Skeletal muscle tissue (tissue), 4 donors: ENCODE measurements around the gene PRAMEF18. TPM values are rescaled to one million over a fixed set of nuclear protein-coding genes. Genes with fewer than 3 reads are reported as not detected.
"Not testable (repeated sequence)": the region's sequence is repeated elsewhere in the genome, so short reads cannot be mapped to it uniquely, and the experiment has no call there.

ENCODE experiments used
- H3K27ac ChIP-seq: one replicate; pipeline ENCODE4 v1.7.0; 2013; ENCODE audit warnings: mild to moderate bottlenecking, low read depth, low read length, inconsistent platforms
- H3K27me3 ChIP-seq, 3 donors: one replicate each; pipeline ENCODE4 v1.7.0; 2013; ENCODE audit warnings: low read length in 3 of 3; ENCODE audit not compliant: control insufficient read depth in 3 of 3, insufficient read depth in 3 of 3
- H3K36me3 ChIP-seq, 3 donors: one replicate each; pipeline ENCODE4 v1.7.0; 2013; ENCODE audit warnings: low read length in 3 of 3; ENCODE audit not compliant: control insufficient read depth in 3 of 3, insufficient read depth in 3 of 3
- H3K4me1 ChIP-seq, 3 donors: one replicate each; pipeline ENCODE4 v1.7.0; 2013; ENCODE audit warnings: low read length in 3 of 3, mild to moderate bottlenecking in 3 of 3; ENCODE audit not compliant: control insufficient read depth in 3 of 3, insufficient read depth in 3 of 3
- H3K4me3 ChIP-seq, 3 donors: one replicate each; pipeline ENCODE4 v1.7.0; 2013; ENCODE audit warnings: low read length in 3 of 3
- H3K9ac ChIP-seq, 3 donors: one replicate each; pipeline ENCODE4 v1.7.0; 2013; ENCODE audit warnings: low read length in 3 of 3, mild to moderate bottlenecking in 3 of 3, moderate library complexity in 2 of 3, low read depth in 1 of 3
- H3K9me3 ChIP-seq, 3 donors: one replicate each; pipeline ENCODE4 v1.7.0; 2013; ENCODE audit warnings: low read length in 3 of 3; ENCODE audit not compliant: control insufficient read depth in 3 of 3
- total RNA-seq: library from RNA; depleted of rRNA; stranded (reverse); fragments of >200 nt; gene quantifications from one replicate; pipeline ENCODE4 v1.2.3, GENCODE V29; 2014
- donor health status: Osteomylitis.

Gene PRAMEF18
- total RNA-seq, 1 donor from 2014 or later: not detected

- not testable (repeated sequence) for H3K27me3 ChIP-seq, H3K27ac ChIP-seq
Observed at GRCh38 chr1:13232056-13232455, 6.1 kb upstream of the PRAMEF18 start.

GRCh38 chr1:13231061-13231750 is 5.3 kb upstream of the PRAMEF18 start:
- H3K4me3 ChIP-seq, H3K9me3 ChIP-seq, H3K27ac ChIP-seq, H3K36me3 ChIP-seq, H3K9ac ChIP-seq, H3K27me3 ChIP-seq, H3K4me1 ChIP-seq: not testable (repeated sequence)

More at GRCh38 chr1:13232056-13232455, 6.1 kb upstream of the PRAMEF18 start:
- H3K4me1 ChIP-seq, H3K36me3 ChIP-seq, H3K9me3 ChIP-seq, H3K4me3 ChIP-seq, H3K9ac ChIP-seq: not testable (repeated sequence)

GRCh38 chr1:13230601-13231000 is 4.6 kb upstream of the PRAMEF18 start:
- H3K4me3 ChIP-seq, H3K27me3 ChIP-seq, H3K36me3 ChIP-seq, H3K9me3 ChIP-seq, H3K9ac ChIP-seq, H3K4me1 ChIP-seq, H3K27ac ChIP-seq: not testable (repeated sequence)

- not testable (repeated sequence) for H3K36me3 ChIP-seq, H3K9ac ChIP-seq, H3K27ac ChIP-seq, H3K27me3 ChIP-seq, H3K9me3 ChIP-seq, H3K4me1 ChIP-seq, H3K4me3 ChIP-seq
Observed at GRCh38 chr1:13230096-13230495, 4.1 kb upstream of the PRAMEF18 start.

- no peak overlapping the region for H3K9ac ChIP-seq
- no peaks in the 10 kb centered on the region for H3K36me3 ChIP-seq
- no peaks in the 10 kb centered on the region for H3K9me3 ChIP-seq
- H3K4me1 ChIP-seq: no peaks in the 10 kb centered on the region
- H3K27me3 ChIP-seq: peaks cover 0 to 7% (median 5%) of the 10 kb centered on the region in 3 donors
- no peak overlapping the region for H3K4me3 ChIP-seq
- H3K27ac ChIP-seq: no peak overlapping the region
Observed at GRCh38 chr1:13228343-13228781, 2.4 kb upstream of the PRAMEF18 start.

GRCh38 chr1:13227271-13228055 is 1.5 kb upstream of the PRAMEF18 start:
- H3K9ac ChIP-seq, H3K27ac ChIP-seq, H3K27me3 ChIP-seq, H3K4me1 ChIP-seq, H3K36me3 ChIP-seq, H3K9me3 ChIP-seq, H3K4me3 ChIP-seq: not testable (repeated sequence)

- Histone ChIP-seq H3K27ac (no peak overlapping the region), H3K36me3 (no peaks in the 10 kb centered on the region), H3K27me3 (peaks cover 0 to 7% (median 5%) of the 10 kb centered on the region in 3 donors), H3K9ac (no peak overlapping the region), H3K9me3 (no peaks in the 10 kb centered on the region), H3K4me3 (no peak overlapping the region), H3K4me1 (no peaks in the 10 kb centered on the region)
Observed at GRCh38 chr1:13224480-13225060, 1.4 kb downstream of the PRAMEF18 start.

- not testable (repeated sequence) for H3K4me1 ChIP-seq, H3K4me3 ChIP-seq, H3K9ac ChIP-seq, H3K36me3 ChIP-seq, H3K27me3 ChIP-seq, H3K27ac ChIP-seq, H3K9me3 ChIP-seq
Observed at GRCh38 chr1:13222788-13223187, 3.2 kb downstream of the PRAMEF18 start.

- not testable (repeated sequence) for H3K4me1 ChIP-seq, H3K9ac ChIP-seq, H3K27ac ChIP-seq, H3K4me3 ChIP-seq, H3K36me3 ChIP-seq, H3K9me3 ChIP-seq, H3K27me3 ChIP-seq
Observed at GRCh38 chr1:13219203-13219602, 6.8 kb downstream of the PRAMEF18 start.

GRCh38 chr1:13216619-13217018 is 9.3 kb downstream of the PRAMEF18 start:
- not testable (repeated sequence) for H3K27me3 ChIP-seq, H3K27ac ChIP-seq, H3K9ac ChIP-seq, H3K36me3 ChIP-seq, H3K4me3 ChIP-seq, H3K4me1 ChIP-seq, H3K9me3 ChIP-seq
